Panc1 (cell line): ENCODE measurements around the gene STK17B. TPM values are rescaled to one million over a fixed set of nuclear protein-coding genes. Genes with fewer than 3 reads are reported as not detected.

Experiments
- ATAC-seq: fragments of 200-7000 bp; cut with Tn5 transposase; 2 replicates; pipeline ENCODE4 v1.9.1; 2020; ENCODE audit warnings: mild to moderate bottlenecking, moderate library complexity
- Bru-seq: library from RNA; stranded (reverse); fragments of 400-500 nt; gene quantifications from one replicate; lab custom pipeline; 2021; lab: Mats Ljungman, UMichigan
- BruChase-seq, 2 experiments: library from RNA; stranded (reverse); fragments of 400-500 nt; gene quantifications; one replicate each; lab custom pipeline; 2021; lab: Mats Ljungman, UMichigan
- BruUV-seq: library from RNA; stranded (reverse); fragments of 400-500 nt; replicated peaks from 2 replicates; lab custom pipeline; 2021; lab: Mats Ljungman, UMichigan
- CTCF ChIA-PET: fragments of 300-600 bp; sonication (Branson Sonifier 250); formaldehyde crosslinking; loops from one replicate; lab custom pipeline; 2022; ENCODE audit warnings: antibody characterized with exemption; lab: Charles Lee
- POLR2A ChIA-PET: fragments of 300-600 bp; sonication (Branson Sonifier 250); formaldehyde crosslinking; loops from one replicate; lab custom pipeline; 2022; ENCODE audit warnings: antibody characterized with exemption; lab: Charles Lee
- DNase-seq: peaks from one replicate; pipeline ENCODE4 v3.0.0-alpha.2; 2010; ENCODE audit warnings: low read depth, low spot score
- H3K27ac ChIP-seq: 2 replicates; pipeline ENCODE4 v1.5.1; 2011; ENCODE audit warnings: mild to moderate bottlenecking, low read length, inconsistent platforms
- H3K27me3 ChIP-seq: fragments of 200-500 bp; sonication (Bioruptor generic); 2 replicates; pipeline ENCODE4 v1.6.0; 2014; ENCODE audit warnings: low read length, inconsistent platforms; ENCODE audit not compliant: control insufficient read depth, insufficient read depth
- H3K36me3 ChIP-seq: fragments of 200-500 bp; sonication (Bioruptor generic); 2 replicates; pipeline ENCODE4 v1.5.1; 2014; ENCODE audit warnings: inconsistent platforms, mild to moderate bottlenecking, low read length, moderate library complexity; ENCODE audit not compliant: control insufficient read depth, insufficient read depth
- H3K4me1 ChIP-seq: 2 replicates; pipeline ENCODE4 v1.5.1; 2011; ENCODE audit warnings: inconsistent platforms, mild to moderate bottlenecking, low read length, moderate library complexity; ENCODE audit not compliant: control insufficient read depth, insufficient read depth
- H3K4me3 ChIP-seq, 2 experiments: 2 replicates each; pipeline ENCODE4 v1.5.1; 2011 to 2012; ENCODE audit warnings: low read depth in 2 of 2, low read length in 2 of 2, mild to moderate bottlenecking in 2 of 2, inconsistent platforms in 1 of 2, moderate library complexity in 1 of 2
- H3K9me3 ChIP-seq: fragments of 200-500 bp; sonication (Bioruptor generic); 2 replicates; pipeline ENCODE4 v1.5.1; 2014; ENCODE audit warnings: low read depth, mild to moderate bottlenecking, inconsistent platforms, low read length, moderate library complexity; ENCODE audit not compliant: control insufficient read depth, insufficient read depth
- POLR2AphosphoS5 ChIP-seq: IDR thresholded peaks from 2 replicates; pipeline ENCODE4 v1.6.1; 2012; ENCODE audit warnings: mild to moderate bottlenecking, low read depth, low read length, moderate library complexity
- SIN3A ChIP-seq: IDR thresholded peaks from 2 replicates; pipeline ENCODE4 v1.6.1; 2012; ENCODE audit warnings: low read depth, mild to moderate bottlenecking, low read length, moderate library complexity, borderline replicate concordance; ENCODE audit not compliant: insufficient read depth
- TCF7L2 ChIP-seq: IDR thresholded peaks from 2 replicates; pipeline ENCODE4 v1.6.1; 2011; ENCODE audit warnings: mild to moderate bottlenecking, low read depth, low read length, inconsistent platforms
- in situ Hi-C: cut with HindIII; loops from 2 replicates; pipeline ENCODE4 v1.10.0; 2016; ENCODE audit warnings: low sequenced_read_pairs, low pct_unique_long_range_greater_than_20kb
- intact Hi-C: fragments of 100-400 bp; cut with micrococcal nuclease; formaldehyde crosslinking; loops from one replicate; pipeline ENCODE4 v1.10.0; 2022; ENCODE audit not compliant: unreplicated experiment
- long read RNA-seq: library from polyadenylated mRNA; unstranded; transcript quantifications from one replicate; pipeline ENCODE4 v2.0.0, GENCODE V29; 2021; ENCODE audit not compliant: unreplicated experiment
- polyA plus RNA-seq: library from polyadenylated mRNA; unstranded; fragments of >200 nt; gene quantifications from one replicate; pipeline ENCODE4 v1.2.1, GENCODE V29; 2012; ENCODE audit warnings: missing spikeins; ENCODE audit not compliant: insufficient read length
- total RNA-seq: library from RNA; stranded (reverse); gene quantifications from one replicate; pipeline ENCODE4 v1.2.1, GENCODE V29; 2021; ENCODE audit not compliant: unreplicated experiment
- TF ChIP-seq, protein P1 (sequence below): fragments of 450-650 bp; IDR thresholded peaks from 2 replicates; pipeline ENCODE4 v1.5.1; 2017; ENCODE audit warnings: mild to moderate bottlenecking
- TF ChIP-seq, protein P2 (sequence below), 2 experiments: IDR thresholded peaks; 2 replicates each; pipeline ENCODE4 v1.6.1; 2011 to 2012; ENCODE audit warnings: low read depth in 2 of 2, control low read depth in 1 of 2, low read length in 1 of 2, mild to moderate bottlenecking in 1 of 2, moderate library complexity in 1 of 2; ENCODE audit not compliant: insufficient read depth in 1 of 2

The STK17B gene
- total RNA-seq (19.3 TPM), Bru-seq, nascent RNA (percentile 88 among the genes with signal in this experiment), BruChase-seq, experiment 1, labeled RNA remaining after a 2-hour chase (percentile 90 among the genes with signal in this experiment), BruChase-seq, experiment 2, labeled RNA remaining after a 6-hour chase (percentile 71 among the genes with signal in this experiment)
- polyA plus RNA-seq, result 3.5 TPM
- long read RNA-seq, full-length matches to known transcripts, result 8 of 25 reads
- long read RNA-seq, partial matches to known transcripts, result 1 of 25 reads
- long read RNA-seq, other reads (novel, unspliced or antisense), result 16 of 25 reads

DNA sequence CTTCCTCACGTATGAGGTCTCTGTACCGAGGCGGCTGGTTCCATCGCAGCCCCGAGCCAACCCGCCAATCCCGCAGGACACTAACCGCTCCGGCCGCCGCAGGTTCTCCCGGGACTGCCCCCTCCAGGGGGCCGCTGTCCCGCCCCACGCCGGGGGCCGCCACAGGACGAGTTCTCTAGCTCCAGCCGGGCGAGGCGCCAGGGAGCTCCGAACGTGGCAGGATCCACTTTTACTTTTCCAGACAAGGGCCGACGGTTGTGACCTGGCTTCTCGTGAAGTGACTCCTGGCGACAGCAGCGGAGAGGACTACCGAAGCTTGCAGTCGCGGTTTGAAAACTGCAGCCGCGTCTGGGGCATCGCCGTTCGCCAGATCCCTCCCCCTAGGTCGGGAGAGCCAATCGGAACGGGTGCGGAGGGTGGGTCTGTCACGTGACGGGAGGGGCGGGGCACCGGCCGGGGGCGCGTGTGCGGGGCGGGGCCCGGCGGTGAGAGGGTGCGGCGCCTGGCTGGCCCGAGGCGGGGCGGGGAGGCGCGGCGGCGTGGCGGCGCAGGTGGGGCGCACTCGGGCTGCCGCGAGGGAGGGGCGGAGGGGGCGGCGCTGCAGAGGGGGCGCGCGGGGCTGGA, at the start of gene STK17B:
STK17B (minus strand) TSS at position 331 of the 624 bp plus-strand sequence. CDS start 8,195 bp downstream, outside the sequence.
- peak within 1 kb of the TSS; percentile 89 for H3K27ac ChIP-seq
- ATAC-seq (peak; percentile 92), DNase-seq (peak; percentile 67)
- intact Hi-C loops (no loop called here), in situ Hi-C loops (no loop called here)
- CTCF ChIA-PET, result interaction anchor here (1.2 kb wide), 1 partner anchor 93 kb away, joined by 3 read pairs; no protein-coding TSS in a partner anchor
- peaks cover 26% of the 10 kb centered on the region for H3K4me1 ChIP-seq
- peaks cover 6% of the 10 kb centered on the region; the same call in 1 of the 2 replicates for H3K36me3 ChIP-seq
- BruUV-seq, result no TSS peak
- POLR2A ChIA-PET, result interaction anchor here (0.6 kb wide), 1 partner anchor 64 kb away, joined by 10 read pairs; no protein-coding TSS in a partner anchor
- peak within 1 kb of the TSS; percentile 86 to 96 for H3K4me3 ChIP-seq
- H3K9me3 ChIP-seq, result no peaks in the 10 kb centered on the region
- TF ChIP-seq POLR2AphosphoS5 (peak; percentile 95), SIN3A (peak; percentile 69; the same call in 1 of the 2 replicates)
- TF ChIP-seq, protein P1, sequence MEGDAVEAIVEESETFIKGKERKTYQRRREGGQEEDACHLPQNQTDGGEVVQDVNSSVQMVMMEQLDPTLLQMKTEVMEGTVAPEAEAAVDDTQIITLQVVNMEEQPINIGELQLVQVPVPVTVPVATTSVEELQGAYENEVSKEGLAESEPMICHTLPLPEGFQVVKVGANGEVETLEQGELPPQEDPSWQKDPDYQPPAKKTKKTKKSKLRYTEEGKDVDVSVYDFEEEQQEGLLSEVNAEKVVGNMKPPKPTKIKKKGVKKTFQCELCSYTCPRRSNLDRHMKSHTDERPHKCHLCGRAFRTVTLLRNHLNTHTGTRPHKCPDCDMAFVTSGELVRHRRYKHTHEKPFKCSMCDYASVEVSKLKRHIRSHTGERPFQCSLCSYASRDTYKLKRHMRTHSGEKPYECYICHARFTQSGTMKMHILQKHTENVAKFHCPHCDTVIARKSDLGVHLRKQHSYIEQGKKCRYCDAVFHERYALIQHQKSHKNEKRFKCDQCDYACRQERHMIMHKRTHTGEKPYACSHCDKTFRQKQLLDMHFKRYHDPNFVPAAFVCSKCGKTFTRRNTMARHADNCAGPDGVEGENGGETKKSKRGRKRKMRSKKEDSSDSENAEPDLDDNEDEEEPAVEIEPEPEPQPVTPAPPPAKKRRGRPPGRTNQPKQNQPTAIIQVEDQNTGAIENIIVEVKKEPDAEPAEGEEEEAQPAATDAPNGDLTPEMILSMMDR, result peak; percentile 14; the same call in 1 of the 2 replicates
- TF ChIP-seq, protein P2, sequence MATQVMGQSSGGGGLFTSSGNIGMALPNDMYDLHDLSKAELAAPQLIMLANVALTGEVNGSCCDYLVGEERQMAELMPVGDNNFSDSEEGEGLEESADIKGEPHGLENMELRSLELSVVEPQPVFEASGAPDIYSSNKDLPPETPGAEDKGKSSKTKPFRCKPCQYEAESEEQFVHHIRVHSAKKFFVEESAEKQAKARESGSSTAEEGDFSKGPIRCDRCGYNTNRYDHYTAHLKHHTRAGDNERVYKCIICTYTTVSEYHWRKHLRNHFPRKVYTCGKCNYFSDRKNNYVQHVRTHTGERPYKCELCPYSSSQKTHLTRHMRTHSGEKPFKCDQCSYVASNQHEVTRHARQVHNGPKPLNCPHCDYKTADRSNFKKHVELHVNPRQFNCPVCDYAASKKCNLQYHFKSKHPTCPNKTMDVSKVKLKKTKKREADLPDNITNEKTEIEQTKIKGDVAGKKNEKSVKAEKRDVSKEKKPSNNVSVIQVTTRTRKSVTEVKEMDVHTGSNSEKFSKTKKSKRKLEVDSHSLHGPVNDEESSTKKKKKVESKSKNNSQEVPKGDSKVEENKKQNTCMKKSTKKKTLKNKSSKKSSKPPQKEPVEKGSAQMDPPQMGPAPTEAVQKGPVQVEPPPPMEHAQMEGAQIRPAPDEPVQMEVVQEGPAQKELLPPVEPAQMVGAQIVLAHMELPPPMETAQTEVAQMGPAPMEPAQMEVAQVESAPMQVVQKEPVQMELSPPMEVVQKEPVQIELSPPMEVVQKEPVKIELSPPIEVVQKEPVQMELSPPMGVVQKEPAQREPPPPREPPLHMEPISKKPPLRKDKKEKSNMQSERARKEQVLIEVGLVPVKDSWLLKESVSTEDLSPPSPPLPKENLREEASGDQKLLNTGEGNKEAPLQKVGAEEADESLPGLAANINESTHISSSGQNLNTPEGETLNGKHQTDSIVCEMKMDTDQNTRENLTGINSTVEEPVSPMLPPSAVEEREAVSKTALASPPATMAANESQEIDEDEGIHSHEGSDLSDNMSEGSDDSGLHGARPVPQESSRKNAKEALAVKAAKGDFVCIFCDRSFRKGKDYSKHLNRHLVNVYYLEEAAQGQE (IDR thresholded peaks at IDR 0.05; ENCODE audit: insufficient read depth in 1 of 2, low read depth in 2 of 2, low read length in 1 of 2), result no peak
- no peaks in the 10 kb centered on the region for H3K27me3 ChIP-seq

DNA sequence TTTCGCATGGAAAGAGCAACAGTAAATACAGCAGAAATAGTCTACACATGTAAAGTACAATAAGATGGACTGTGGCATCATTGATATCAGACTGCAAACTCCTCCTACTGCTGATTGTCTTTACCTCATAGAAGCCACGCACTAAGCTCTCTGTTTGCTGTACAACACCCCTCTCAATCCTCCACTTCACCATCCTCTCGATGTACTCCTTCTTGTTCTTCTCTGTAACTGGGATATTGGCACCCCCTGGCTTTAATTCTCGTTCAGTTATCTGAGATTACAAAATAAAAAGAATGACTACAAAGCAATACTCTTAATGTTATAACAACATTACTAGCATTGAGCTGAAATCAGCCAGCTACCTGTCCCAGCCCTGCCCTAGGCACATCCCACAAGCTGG, 49.3 kb upstream of the STK17B start:
- H3K4me1 ChIP-seq, result no peaks in the 10 kb centered on the region
- no peak overlapping the region for H3K27ac ChIP-seq
- CTCF ChIA-PET, result no interaction called here
- in situ Hi-C loops (no loop called here), intact Hi-C loops (no loop called here)
- H3K27me3 ChIP-seq, result no peaks in the 10 kb centered on the region
- ATAC-seq (no peak), DNase-seq (no peak)
- POLR2A ChIA-PET, result no interaction called here
- H3K4me3 ChIP-seq, result no peak overlapping the region
- no peaks in the 10 kb centered on the region for H3K9me3 ChIP-seq
- BruUV-seq, result no TSS peak
- TF ChIP-seq POLR2AphosphoS5 (no peak), TCF7L2 (no peak), SIN3A (no peak)
- TF ChIP-seq, protein P1, result no peak
- TF ChIP-seq, protein P2 (IDR thresholded peaks at IDR 0.05; ENCODE audit: insufficient read depth in 1 of 2, low read depth in 2 of 2, low read length in 1 of 2), result no peak
- H3K36me3 ChIP-seq, result no peaks in the 10 kb centered on the region
